Measurements from ENCODE around the gene FBLN1.
"Not testable (repeated sequence)": the region's sequence is repeated elsewhere in the genome, so short reads cannot be mapped to it uniquely, and the experiment has no call there.

Gene FBLN1, protein sequence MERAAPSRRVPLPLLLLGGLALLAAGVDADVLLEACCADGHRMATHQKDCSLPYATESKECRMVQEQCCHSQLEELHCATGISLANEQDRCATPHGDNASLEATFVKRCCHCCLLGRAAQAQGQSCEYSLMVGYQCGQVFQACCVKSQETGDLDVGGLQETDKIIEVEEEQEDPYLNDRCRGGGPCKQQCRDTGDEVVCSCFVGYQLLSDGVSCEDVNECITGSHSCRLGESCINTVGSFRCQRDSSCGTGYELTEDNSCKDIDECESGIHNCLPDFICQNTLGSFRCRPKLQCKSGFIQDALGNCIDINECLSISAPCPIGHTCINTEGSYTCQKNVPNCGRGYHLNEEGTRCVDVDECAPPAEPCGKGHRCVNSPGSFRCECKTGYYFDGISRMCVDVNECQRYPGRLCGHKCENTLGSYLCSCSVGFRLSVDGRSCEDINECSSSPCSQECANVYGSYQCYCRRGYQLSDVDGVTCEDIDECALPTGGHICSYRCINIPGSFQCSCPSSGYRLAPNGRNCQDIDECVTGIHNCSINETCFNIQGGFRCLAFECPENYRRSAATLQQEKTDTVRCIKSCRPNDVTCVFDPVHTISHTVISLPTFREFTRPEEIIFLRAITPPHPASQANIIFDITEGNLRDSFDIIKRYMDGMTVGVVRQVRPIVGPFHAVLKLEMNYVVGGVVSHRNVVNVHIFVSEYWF

DNA sequence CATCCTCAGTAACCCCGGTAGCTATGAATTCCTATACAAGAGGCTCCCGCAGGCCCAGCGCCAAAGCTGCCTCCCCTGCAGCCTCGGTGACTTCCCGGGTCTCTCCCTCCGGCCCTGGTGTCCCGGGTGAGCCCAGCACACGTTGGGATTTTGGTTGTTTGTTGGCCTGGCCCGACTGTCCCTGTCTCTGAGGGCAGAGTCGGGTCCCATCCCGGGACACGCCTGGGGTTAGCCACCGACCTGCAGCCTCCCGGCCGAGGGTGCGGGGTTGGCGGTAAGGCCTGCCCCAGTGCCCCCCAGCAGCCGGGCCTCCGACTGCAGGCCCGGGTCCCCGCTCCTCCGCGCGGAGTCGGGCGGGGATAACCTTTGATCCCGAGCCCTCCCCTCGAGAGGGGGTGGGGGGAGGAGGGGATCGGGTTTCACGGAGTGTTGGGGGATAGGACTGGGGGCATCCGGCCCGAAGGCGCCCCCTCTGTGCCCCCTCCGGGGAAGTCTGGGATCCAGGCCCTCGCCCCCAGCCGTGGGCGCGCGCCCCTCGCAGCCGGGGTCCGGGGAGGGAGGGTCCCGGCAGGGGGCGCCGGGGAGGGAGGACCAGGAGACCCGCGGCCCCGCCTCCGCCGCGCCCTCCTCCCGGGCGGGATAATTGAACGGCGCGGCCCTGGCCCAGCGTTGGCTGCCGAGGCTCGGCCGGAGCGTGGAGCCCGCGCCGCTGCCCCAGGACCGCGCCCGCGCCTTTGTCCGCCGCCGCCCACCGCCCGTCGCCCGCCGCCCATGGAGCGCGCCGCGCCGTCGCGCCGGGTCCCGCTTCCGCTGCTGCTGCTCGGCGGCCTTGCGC is at the start of gene FBLN1:
FBLN1 (plus strand) TSS at position 669 of the 835 bp plus-strand sequence; CDS start at position 772, 103 bp downstream.
- no peak for DNase-seq

DNA sequence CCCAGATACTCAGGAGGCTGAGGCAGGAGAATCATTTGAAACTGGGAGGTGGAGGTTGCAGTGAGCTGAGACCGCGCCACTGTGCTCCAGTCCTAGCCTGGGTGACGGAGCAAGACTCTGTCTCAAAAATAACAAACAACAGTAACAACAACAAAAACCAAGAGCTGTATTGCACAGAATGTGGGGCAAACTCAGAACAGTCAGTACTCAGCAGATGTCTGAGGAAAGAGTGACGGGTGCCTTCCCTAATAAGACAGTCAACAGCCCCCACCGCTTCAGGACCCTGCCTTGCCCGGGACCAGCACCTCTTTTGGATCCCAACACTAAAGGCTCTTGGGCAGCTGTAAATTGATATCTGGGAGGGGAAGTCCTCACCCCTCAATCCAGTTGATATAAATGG is 48.9 kb upstream of the FBLN1 start:
- no peak for DNase-seq

DNA sequence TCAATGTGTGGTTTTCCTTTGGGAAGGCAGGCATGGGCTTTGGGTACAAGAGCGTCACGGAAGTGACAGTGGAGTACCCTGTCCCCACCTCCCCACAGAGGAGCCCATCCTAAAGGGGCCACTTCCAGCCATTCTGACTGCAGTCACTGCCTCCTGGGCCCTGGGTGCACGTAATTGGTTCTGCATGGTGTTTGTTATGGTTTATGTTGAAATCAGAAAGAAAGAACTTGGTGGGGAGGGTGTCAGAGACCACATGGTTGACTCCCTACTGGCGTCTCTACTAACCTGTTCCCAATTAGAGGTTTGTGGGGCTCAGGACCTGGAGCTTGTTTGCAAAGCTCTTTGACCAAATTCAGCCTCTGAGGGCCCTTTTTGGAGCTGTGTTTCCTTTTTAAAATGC is 48.4 kb upstream of the FBLN1 start:
- DNase-seq = no peak

DNA sequence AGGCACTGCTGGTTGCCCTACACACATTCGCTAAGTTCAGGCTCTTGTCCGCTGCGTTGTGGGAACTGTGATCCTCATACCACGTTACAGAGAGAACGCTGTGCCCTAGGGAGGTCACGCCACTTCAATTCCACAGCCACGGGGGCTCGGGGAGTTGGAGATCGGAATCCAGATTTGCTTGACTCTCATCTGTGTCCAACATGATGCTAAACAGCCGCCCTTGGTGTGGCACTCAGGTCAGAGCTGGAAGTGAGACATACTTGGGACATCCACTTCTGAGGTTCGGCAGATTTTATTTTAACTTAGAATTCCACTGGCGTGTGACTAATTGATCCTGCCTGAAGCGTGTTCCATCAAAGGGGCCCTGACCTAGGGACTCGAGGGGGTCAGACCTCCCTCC is 47.5 kb upstream of the FBLN1 start:
- no peak for DNase-seq

DNA sequence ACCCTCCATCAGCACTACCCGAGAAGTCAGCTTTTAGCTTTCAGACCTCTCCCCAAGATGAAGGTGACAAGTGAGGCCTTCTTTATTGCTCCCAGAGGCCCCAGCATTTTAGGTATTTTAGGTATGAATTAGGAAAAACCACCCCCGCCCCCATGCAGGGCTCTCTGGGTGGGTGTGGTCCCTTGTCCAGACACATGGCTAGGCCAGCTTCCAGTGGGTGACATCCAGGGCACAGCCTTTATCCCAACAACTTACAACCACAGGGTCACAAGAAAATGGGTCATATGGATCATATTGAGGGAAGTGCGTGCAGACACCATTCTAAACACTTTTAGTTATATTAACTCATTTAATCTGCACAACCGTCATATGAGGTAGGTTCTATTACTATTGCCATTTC is 47.1 kb upstream of the FBLN1 start:
- no peak for DNase-seq

DNA sequence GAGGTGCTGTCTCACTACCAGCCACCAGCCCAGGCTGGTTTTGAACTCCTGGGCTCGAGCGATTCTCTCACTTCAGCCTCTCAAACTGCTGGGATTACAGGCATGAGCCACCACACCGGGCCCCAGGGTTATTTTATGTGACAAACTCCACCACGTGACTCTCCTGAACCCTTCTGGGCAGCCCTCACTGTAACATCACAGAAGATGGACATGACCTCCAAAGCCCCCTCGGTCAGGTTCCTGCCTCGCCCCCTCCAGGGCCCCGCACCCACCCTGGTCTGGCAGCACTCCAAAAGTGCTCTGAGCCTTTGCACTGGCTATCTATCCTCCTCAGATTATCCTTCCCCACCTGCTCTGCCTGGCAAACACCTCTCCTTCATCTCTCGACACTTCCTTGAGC is 45.9 kb upstream of the FBLN1 start:
- DNase-seq = no peak

DNA sequence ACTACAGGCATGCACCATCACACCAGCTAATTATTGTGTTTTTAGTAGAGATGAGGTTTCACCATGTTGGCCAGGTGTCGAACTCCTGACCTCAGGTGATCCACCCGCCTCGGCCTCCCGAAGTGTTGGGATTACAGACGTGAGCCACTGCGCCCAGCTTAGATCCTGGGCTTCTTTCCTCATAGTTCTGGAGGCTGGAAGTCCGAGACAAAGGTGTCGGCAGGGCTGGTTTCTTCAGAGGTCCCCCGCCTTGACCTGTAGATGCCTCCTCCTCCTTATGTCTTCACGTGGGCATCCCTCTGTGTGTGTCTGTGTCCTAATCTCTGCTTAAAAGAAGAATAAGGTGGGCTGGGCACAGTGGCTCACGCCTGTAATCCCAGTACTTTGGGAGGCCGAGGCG is 44.2 kb upstream of the FBLN1 start:
- DNase-seq = no peak

DNA sequence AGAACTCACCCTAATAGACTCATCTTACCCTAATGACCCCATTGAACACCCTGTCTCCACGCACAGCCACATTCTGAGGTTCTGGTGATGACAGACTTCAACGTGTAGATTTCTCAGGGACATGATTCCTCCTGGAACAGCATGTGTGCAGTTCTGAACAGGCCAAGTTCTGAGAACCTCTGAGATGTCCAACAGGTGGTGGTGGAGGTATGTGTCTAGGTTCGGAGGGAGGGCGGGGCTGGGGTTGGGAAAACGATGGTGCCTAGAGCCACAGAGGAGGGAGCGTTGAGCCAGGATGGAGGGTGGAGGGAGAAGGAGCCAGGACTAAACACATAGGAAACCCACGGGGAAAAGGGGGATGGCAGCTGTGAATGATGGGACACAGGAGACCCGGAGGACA is 43.4 kb upstream of the FBLN1 start:
- DNase-seq = no peak

DNA sequence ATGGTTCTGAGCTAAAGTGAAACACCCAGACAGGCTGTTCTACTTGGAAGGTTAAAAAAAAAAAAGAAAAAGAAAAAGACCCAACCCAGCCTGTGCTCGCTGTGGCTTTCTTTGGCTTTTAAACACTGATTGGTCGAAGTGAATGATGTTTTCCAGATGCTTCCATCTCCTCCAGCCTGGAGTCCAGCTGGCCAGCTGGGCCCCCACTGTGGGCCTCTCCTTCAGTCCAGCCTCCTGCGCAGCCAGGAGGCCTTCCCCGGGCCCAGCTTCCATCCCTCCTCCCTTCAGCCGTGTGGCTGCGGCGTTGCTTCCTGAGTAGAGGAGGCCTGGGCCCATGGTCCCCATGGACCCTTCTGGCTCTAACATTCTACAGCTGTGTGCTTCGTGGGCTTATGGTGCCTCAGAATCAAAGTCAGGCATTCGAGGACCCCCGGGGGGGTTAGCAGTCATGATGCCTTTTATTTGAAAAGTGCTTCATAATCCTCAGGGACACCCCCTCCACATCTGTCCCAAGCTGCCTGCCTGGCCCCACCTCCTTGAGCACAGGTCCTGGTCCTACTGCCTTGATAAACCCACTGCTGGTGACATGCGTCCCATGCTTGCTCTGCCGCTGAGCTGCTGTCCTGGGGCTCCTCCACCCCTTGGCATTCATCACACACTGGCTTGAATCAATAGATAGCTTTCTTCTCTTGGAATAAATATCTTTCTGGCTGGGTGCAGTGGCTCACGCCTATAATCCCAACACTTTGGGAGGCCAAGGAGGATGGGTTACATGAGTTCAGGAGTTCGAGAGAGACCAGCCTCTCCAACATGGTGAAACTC is 42.2 kb upstream of the FBLN1 start:
- no peak for DNase-seq

DNA sequence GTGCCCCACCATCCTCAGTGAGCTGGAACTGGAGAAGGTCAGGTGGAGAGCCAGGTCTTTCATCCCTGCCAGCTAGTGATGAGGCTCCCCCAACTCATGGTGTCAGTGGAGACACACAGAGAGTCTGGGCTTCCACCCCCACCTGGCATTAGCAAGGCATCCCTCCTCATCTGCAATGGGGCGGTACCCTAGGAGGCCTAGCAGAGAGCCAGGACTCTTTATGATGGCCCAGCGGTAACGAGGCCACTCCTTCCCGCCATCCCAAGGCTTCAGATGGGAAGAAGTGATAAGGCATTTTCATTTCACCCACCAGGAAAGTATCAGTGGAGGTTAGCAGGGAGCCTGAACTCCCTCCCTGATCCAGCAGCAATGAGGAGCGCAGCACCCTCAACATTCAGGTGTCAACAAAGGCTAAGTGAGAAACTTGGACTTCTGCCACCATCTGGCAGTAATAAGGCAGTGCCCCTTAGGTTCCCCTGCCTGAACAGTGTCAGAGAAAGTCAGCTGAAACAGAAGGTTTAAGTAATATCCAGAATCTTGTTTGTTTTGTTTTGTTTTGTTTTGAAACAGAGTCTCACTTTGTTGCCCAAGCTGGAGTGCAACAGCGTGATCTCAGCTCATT is 40.5 kb upstream of the FBLN1 start:
- DNase-seq = no peak

DNA sequence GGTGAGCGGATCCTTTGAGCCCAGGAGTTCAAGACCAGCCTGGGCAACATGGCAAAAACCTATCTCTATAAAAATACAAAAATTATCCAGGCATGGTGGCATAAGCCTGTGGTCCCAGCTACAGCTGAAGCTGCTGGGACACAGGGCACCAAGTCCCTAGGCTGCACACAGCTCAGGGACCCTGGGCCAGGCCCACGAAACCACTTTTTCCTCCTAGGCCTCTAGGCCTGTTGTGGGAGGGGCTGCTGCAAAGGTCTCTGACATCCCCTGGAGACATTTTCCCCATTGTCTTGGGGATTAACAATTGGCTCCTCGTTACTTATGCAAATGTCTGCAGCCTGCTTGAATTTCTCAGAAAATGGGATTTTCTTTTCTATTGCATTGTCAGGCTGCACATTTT is 39.0 kb upstream of the FBLN1 start:
- DNase-seq = not testable (repeated sequence)

DNA sequence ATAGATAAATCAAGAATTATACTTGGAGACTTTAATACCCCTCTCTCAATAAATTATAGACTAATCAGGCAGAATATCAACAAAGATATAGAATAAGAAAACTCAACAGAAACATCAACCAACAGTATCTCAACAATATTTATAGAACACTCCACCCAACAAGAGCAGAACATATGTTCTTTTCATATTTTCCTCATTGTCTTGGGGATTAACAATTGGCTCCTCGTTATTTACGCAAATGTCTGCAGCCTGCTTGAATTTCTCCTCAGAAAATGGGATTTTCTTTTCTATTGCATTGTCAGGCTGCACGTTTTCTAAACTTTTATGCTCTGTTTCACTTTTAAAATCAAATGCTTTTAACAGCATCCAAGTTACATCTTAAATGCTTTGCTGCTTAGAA is 37.0 kb upstream of the FBLN1 start:
- DNase-seq = no peak

DNA sequence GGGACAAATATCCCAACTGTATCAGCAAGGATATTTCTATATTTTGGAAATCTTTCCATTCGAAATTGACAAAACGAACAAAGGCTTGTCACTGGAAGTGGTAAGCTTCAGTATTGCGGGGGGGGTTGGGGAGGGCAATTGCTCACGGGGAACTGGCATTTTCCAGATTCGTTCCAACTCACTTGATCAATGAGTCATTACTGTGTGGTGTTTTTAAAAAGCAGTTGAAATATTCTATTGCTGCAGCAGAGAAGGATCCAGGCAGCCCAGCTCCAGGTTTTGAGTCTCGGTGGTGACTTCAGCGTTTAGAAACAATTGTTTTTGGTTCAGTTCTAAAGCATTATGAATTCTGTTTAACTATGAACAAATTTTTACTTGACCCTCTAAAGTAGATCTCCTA is 33.8 kb upstream of the FBLN1 start:
- DNase-seq = no peak

DNA sequence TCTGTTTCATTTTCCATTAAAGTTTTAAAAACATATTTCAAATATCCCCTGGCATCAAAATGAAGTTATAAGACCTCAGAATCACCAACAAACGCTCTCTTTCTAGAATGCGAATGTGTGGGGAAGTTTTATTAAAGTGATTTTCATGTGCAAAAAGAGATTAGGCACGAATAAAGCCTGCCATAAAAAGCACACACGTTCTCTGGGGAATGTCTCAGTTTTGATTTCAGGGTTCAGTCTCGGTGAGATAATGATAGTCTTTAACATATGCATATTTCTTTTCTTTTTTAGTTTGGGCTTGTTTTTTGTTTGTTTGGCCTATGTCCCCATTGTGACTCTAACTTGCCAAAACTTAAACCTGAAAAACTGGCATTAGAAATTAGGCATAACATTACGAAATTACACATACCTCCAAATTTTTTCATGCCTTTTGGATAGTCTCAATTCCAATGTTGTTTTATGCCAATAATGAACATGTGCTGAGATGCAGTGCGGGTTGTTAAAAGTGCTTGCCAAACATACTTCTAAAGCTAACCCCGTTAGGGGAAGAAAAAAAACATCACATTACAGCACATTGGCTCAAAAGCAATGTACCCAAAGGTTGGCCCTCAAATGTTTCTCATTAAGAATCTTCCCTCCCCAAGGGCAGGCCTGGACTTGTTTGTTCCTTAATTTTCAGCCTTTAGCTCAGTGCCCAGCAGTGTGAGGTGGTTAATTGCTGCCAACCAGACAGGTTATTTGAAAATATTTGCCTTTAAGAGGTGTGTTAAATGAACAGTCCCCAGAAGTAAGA is 33.2 kb upstream of the FBLN1 start:
- no peak for DNase-seq

DNA sequence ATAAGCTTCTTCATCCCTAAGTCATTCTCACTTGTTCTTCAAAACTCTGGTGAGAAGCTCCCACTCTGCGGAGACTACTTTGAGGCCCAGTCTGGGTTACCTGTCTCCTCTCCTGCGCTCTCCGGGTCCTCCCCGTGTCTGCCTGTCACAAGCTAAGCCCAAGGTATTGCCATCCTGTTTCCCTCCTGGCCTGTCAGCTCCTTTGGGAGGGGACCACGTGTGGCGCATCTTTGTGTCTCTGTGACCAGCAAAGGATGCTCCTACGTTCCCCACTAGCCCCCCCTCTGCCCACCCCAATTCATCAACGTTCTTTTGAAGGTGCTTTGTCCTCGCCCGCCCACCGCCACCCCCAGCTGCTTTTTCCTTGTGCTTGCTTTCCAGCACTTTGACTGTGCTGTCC is 31.8 kb upstream of the FBLN1 start:
- no peak for DNase-seq

DNA sequence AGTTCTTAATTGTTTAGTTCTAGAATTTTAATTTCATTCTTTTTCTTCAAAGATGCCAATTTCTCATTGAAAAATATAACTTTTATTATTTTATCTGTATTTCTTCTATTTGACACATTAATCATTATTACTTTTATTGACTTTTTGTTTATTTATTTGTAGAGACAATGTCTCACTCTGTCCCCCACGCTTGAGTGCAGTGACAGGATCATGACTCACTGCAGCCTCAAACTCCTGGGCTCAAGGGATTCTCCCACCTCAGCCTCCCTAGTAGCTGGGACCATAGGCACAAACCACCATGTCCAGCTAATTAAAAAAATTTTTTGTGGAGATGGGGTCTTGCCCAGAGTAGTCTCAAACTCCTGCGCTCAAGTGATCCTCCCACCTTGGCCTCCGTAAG is 30.3 kb upstream of the FBLN1 start:
- no peak for DNase-seq

DNA sequence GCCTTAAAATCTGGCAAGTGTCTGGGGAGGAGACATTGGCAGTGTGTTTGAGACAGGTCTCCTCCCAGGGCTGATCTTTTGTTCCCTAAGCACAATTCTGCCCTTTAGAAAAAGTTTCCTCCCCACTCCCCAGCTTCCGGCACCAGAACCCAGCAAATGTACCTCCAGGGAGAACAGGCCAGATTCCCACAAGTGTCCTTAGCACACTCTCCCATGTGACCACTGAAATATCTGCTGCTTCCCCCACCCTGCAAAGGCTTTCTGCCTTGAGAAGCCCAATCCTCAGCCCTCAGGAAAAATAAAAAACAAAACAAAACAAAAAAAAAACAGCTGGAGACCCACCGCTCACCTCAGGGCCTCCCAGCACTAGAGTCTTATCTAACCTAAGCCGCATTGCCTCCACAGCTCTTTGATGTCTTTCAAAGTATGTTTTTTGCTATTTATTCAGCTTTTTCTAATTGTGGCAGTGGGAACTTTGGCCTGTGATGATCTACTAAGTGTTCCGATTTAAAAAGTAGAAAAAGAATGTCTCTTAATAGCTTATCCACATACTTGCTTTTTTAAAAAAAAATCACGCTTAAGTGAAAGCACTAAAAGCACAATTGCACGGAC is 29.0 kb upstream of the FBLN1 start:
- DNase-seq = no peak

DNA sequence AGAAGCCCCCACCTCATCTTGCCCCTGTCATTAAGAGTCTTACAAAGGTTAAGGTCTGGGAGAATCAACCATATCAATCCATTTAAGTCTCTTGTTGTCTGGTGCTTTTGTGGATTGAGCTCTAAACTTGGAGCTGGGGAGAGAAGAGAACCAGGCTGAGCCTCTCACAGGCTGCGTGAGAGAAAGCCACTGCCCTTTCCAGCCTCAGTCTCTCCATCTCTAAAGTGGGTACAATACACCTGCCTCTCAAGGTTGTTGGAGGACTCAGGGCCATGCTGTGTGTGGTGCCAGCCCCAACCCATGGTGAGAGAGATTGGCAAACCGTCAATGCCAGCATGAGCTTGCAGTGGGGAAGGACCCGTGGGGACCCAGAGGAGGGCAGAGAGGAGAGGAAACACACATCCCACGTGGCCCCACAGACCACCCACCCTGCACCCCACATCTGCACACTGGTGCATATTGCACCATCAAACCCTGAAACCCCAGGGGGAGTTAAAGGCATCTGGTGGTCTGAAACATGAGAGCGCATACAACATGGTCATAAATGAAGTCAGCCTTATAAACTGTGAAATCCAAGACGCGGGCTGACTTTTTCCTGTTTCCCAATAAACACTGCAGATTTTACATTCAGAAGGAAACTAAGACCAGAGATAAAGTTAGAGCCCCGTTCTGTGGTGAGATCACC is 27.5 kb upstream of the FBLN1 start:
- no peak for DNase-seq

DNA sequence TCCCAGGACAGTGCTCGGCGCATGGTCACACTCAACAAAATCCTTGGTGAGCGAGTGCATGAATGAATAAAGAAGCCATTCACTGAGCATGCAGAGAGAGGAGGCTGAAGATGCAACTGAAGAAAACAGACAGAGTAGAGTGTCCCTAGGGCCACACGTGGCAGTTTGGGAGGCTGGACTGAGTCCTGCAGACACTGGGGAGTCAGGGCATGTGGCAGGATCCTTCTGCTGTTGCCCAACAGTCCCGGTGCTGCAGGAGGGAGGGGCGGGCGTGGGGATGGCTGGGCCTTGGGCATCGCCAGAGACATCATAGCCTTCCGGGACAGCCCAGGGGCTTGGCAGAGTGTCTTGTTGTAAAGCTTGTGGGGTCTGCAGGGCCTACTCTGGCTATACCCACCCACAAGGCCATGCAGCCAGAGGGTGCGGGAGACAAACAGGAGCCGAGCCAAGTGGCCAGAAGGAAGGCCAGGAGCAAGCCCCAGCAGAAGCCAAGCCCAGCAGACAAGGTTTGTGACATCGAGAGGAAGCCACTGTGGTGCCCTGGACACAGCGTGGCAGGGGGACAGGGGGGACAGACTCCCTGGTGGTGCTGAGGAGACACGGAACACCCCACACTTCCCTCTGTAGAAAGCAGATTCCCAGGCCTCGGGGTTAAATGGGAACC is 26.7 kb upstream of the FBLN1 start:
- no peak for DNase-seq

DNA sequence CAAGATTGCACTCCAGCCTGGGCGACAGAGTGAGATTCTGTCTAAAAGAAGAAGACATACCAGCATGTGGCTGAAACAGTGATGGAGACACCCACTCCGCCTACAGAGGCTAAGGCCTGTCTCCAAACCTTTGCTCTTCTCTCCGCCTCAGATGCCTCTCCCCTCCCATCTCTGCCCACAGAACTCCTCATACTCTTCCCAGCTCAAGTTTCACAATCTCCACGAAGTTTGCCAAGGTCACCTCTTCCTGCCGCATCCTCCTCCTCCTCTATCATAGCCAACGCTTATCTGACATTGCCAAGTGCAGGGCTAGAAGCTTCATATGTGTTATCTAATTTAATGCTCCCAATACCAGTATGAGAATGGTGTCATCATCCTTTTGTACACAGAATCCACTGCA is 25.9 kb upstream of the FBLN1 start:
- DNase-seq = no peak

Measured in NCI-H748 treated with DMSO at 0.1 percent for 48 hours (cell line).